Neural cell (in vitro differentiated cells): Measurements from ENCODE around the gene RC3H1. TPM values are rescaled to one million over a fixed set of nuclear protein-coding genes. Genes with fewer than 3 reads are reported as not detected.
"Not testable (repeated sequence)": the region's sequence is repeated elsewhere in the genome, so short reads cannot be mapped to it uniquely, and the experiment has no call there.

Experiments
- H2AFZ ChIP-seq: fragments of 200-600, 300-800 bp; sonication (generic), shearing (Covaris generic); 2 replicates; pipeline ENCODE4 v1.6.0; 2014; ENCODE audit warnings: low read depth, mild to moderate bottlenecking, antibody characterized with exemption, low read length, moderate library complexity
- H3F3A ChIP-seq: fragments of 200-600 bp; shearing (Covaris generic); 2 replicates; pipeline ENCODE4 v1.6.1; 2016; ENCODE audit warnings: mild to moderate bottlenecking, moderate library complexity, mixed read lengths, antibody characterized with exemption, low read length; ENCODE audit not compliant: insufficient read depth, poor library complexity, severe bottlenecking
- H3K27ac ChIP-seq: fragments of 200-600, 300-800 bp; sonication (generic), shearing (Covaris generic); 2 replicates; pipeline ENCODE4 v1.5.1; 2014; ENCODE audit warnings: mild to moderate bottlenecking, low read length, moderate library complexity
- H3K27me3 ChIP-seq: fragments of 300-800, 200-600 bp; sonication (generic), shearing (Covaris generic); 2 replicates; pipeline ENCODE4 v1.6.0; 2014; ENCODE audit warnings: mild to moderate bottlenecking, low read depth, low read length, moderate library complexity; ENCODE audit not compliant: insufficient read depth
- H3K36me3 ChIP-seq: fragments of 300-800, 200-600 bp; sonication (generic), shearing (Covaris generic); 2 replicates; pipeline ENCODE4 v1.5.1; 2014; ENCODE audit warnings: mild to moderate bottlenecking, antibody characterized with exemption, low read length, moderate library complexity; ENCODE audit not compliant: insufficient read depth
- H3K4me2 ChIP-seq: fragments of 300-800, 200-600 bp; sonication (generic), shearing (Covaris generic); 2 replicates; pipeline ENCODE4 v1.6.0; 2014; ENCODE audit warnings: mild to moderate bottlenecking, low read length
- H3K4me3 ChIP-seq: fragments of 300-800, 200-600 bp; sonication (generic), shearing (Covaris generic); 2 replicates; pipeline ENCODE4 v1.5.1; 2014; ENCODE audit warnings: mild to moderate bottlenecking, low read length, moderate library complexity
- H3K79me2 ChIP-seq: fragments of 200-600 bp; shearing (Covaris generic); replicated peaks from 2 replicates; pipeline ENCODE4 v1.6.0; 2014; ENCODE audit warnings: mild to moderate bottlenecking, low read length, moderate library complexity; ENCODE audit not compliant: insufficient read depth
- H3K9ac ChIP-seq: fragments of 300-800, 200-600 bp; sonication (generic), shearing (Covaris generic); 2 replicates; pipeline ENCODE4 v1.6.1; 2016; ENCODE audit warnings: mild to moderate bottlenecking, low read length, mixed read lengths
- H3K9me2 ChIP-seq: fragments of 200-600 bp; shearing (Covaris generic); 2 replicates; pipeline ENCODE4 v1.6.1; 2016; ENCODE audit warnings: mild to moderate bottlenecking, low read length, mixed read lengths; ENCODE audit not compliant: insufficient read depth
- H3K9me3 ChIP-seq: fragments of 200-600, 300-800 bp; sonication (generic), shearing (Covaris generic); 2 replicates; pipeline ENCODE4 v1.6.1; 2016; ENCODE audit warnings: mild to moderate bottlenecking, mixed run types, low read length, moderate library complexity, mixed read lengths
- H4K20me1 ChIP-seq: fragments of 200-600 bp; shearing (Covaris generic); 2 replicates; pipeline ENCODE4 v1.6.1; 2016; ENCODE audit warnings: mild to moderate bottlenecking, mixed run types; ENCODE audit not compliant: insufficient read depth
- EP300 ChIP-seq: fragments of 450-650 bp; conservative IDR thresholded peaks from 2 replicates; pipeline ENCODE4 v1.6.1; 2014; ENCODE audit warnings: antibody characterized with exemption, mild to moderate bottlenecking, moderate library complexity; ENCODE audit not compliant: poor library complexity, severe bottlenecking
- EZH2 ChIP-seq: fragments of 200-600, 300-800 bp; shearing (Covaris generic), sonication (generic); IDR thresholded peaks from 2 replicates; pipeline ENCODE4 v1.6.1; 2014; ENCODE audit warnings: antibody characterized with exemption, low read length, borderline replicate concordance, mild to moderate bottlenecking; ENCODE audit not compliant: insufficient read depth, poor library complexity, severe bottlenecking
- MXI1 ChIP-seq: fragments of 450-650 bp; conservative IDR thresholded peaks from 2 replicates; pipeline ENCODE4 v1.6.1; 2014; ENCODE audit warnings: antibody characterized with exemption, mild to moderate bottlenecking; ENCODE audit not compliant: poor library complexity, severe bottlenecking
- POLR2AphosphoS5 ChIP-seq: IDR thresholded peaks from 2 replicates; pipeline ENCODE4 v1.6.1; 2012
- RAD21 ChIP-seq: fragments of 450-650 bp; conservative IDR thresholded peaks from 2 replicates; pipeline ENCODE4 v1.6.1; 2014; ENCODE audit warnings: antibody characterized with exemption, mild to moderate bottlenecking, moderate library complexity
- SMC3 ChIP-seq: fragments of 450-650 bp; conservative IDR thresholded peaks from 2 replicates; pipeline ENCODE4 v1.6.1; 2014; ENCODE audit warnings: antibody characterized with exemption, mild to moderate bottlenecking, moderate library complexity; ENCODE audit not compliant: poor library complexity
- TAF1 ChIP-seq: IDR thresholded peaks from 2 replicates; pipeline ENCODE4 v1.6.1; 2012; ENCODE audit warnings: low read depth
- polyA plus RNA-seq: library from polyadenylated mRNA; depleted of rRNA; stranded (reverse); fragments of >200 nt; gene quantifications from 2 replicates; pipeline ENCODE4 v1.2.3, GENCODE V29; 2014
- TF ChIP-seq, protein P1 (sequence below): IDR thresholded peaks from 2 replicates; pipeline ENCODE4 v1.6.1; 2012; ENCODE audit warnings: borderline replicate concordance
- TF ChIP-seq, protein P2 (sequence below): fragments of 450-650 bp; IDR thresholded peaks from 2 replicates; pipeline ENCODE4 v1.5.1; 2014; ENCODE audit warnings: antibody characterized with exemption, mild to moderate bottlenecking, moderate library complexity; ENCODE audit not compliant: poor library complexity, severe bottlenecking

The RC3H1 gene
- polyA plus RNA-seq, 1 donor from 2014 or later = 12.8 TPM

DNA sequence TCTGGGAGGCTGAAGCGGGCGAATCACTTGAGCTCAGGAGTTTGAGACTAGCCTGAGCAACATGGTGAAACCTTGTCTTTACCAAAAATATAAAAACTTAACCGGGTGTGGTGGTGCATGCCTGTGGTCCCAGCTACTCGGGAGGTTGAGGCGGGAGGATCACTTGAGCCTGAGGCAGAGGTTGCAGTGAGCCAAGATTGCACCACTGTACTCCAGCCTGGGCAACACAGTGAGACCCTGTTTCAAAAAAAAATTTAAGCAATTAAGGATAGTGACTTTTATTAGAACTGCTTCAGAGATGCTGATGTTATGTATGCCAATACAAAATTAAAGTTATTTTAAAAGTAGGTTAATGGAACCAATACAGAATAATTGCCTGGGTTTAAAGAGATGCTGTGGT is 56.3 kb downstream of the RC3H1 start:
- H3K36me3 ChIP-seq, H3K4me2 ChIP-seq, H3K27me3 ChIP-seq, H3K9me2 ChIP-seq, H2AFZ ChIP-seq, H3F3A ChIP-seq, H4K20me1 ChIP-seq, H3K79me2 ChIP-seq, H3K9ac ChIP-seq, H3K9me3 ChIP-seq, H3K4me3 ChIP-seq, H3K27ac ChIP-seq: not testable (repeated sequence)

DNA sequence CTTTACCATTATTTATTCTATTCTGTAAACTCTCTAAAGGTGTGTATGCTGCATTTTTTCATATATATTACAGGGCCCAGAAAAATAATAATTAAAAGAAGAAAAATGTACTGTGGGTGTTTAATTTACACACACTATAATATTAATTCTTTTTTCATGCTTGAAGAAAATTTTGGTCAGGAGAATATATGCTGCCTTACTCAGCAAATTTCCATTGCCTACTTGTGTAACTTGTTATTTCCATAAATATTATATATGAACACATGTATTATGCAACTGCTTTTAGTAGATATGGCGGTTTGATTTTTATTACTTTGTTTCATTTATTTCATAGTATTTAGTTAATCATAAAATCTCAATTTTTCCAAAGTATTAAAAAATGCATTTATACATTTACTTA is 58.7 kb downstream of the RC3H1 start:
- Histone ChIP-seq H3K4me2 (no peak overlapping the region), H3F3A (no peaks in the 10 kb centered on the region), H3K9me3 (no peaks in the 10 kb centered on the region), H3K36me3 (no peaks in the 10 kb centered on the region), H3K9ac (no peak overlapping the region), H2AFZ (no peak overlapping the region), H3K27me3 (no peaks in the 10 kb centered on the region), H3K79me2 (no peaks in the 10 kb centered on the region), H3K4me3 (no peak overlapping the region), H3K27ac (no peak overlapping the region), H3K9me2 (no peaks in the 10 kb centered on the region), H4K20me1 (no peaks in the 10 kb centered on the region)
- TF ChIP-seq TAF1 = no peak
- TF ChIP-seq MXI1 = no peak
- no peak for TF ChIP-seq SMC3
- TF ChIP-seq, protein P1, sequence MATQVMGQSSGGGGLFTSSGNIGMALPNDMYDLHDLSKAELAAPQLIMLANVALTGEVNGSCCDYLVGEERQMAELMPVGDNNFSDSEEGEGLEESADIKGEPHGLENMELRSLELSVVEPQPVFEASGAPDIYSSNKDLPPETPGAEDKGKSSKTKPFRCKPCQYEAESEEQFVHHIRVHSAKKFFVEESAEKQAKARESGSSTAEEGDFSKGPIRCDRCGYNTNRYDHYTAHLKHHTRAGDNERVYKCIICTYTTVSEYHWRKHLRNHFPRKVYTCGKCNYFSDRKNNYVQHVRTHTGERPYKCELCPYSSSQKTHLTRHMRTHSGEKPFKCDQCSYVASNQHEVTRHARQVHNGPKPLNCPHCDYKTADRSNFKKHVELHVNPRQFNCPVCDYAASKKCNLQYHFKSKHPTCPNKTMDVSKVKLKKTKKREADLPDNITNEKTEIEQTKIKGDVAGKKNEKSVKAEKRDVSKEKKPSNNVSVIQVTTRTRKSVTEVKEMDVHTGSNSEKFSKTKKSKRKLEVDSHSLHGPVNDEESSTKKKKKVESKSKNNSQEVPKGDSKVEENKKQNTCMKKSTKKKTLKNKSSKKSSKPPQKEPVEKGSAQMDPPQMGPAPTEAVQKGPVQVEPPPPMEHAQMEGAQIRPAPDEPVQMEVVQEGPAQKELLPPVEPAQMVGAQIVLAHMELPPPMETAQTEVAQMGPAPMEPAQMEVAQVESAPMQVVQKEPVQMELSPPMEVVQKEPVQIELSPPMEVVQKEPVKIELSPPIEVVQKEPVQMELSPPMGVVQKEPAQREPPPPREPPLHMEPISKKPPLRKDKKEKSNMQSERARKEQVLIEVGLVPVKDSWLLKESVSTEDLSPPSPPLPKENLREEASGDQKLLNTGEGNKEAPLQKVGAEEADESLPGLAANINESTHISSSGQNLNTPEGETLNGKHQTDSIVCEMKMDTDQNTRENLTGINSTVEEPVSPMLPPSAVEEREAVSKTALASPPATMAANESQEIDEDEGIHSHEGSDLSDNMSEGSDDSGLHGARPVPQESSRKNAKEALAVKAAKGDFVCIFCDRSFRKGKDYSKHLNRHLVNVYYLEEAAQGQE = no peak
- TF ChIP-seq, protein P2, sequence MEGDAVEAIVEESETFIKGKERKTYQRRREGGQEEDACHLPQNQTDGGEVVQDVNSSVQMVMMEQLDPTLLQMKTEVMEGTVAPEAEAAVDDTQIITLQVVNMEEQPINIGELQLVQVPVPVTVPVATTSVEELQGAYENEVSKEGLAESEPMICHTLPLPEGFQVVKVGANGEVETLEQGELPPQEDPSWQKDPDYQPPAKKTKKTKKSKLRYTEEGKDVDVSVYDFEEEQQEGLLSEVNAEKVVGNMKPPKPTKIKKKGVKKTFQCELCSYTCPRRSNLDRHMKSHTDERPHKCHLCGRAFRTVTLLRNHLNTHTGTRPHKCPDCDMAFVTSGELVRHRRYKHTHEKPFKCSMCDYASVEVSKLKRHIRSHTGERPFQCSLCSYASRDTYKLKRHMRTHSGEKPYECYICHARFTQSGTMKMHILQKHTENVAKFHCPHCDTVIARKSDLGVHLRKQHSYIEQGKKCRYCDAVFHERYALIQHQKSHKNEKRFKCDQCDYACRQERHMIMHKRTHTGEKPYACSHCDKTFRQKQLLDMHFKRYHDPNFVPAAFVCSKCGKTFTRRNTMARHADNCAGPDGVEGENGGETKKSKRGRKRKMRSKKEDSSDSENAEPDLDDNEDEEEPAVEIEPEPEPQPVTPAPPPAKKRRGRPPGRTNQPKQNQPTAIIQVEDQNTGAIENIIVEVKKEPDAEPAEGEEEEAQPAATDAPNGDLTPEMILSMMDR = no peak
- no peak for TF ChIP-seq EZH2
- TF ChIP-seq RAD21 = no peak
- TF ChIP-seq EP300 = no peak
- TF ChIP-seq POLR2AphosphoS5 = no peak

DNA sequence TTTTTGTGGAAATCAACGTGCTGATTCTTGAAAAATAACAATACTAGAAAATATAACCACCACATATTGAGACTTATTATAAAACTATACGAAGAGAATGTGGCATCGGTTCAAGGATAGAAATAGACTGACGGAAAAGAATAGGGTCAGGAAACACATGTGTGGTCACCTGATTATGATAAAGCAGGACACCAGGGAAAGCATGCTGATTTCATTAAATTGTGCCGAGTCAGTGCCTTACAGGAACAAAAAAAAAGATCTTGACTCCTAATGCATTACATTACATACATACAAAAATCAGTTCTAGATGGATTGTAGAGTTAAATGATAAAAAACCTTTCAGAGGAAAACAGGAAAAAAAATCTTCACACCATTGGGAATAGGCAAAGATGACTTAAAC is 61.5 kb downstream of the RC3H1 start:
- Histone ChIP-seq H3K4me3 (no peak overlapping the region), H3K27me3 (no peaks in the 10 kb centered on the region), H3K9ac (no peak overlapping the region), H2AFZ (no peak overlapping the region), H3K9me3 (no peaks in the 10 kb centered on the region), H4K20me1 (no peaks in the 10 kb centered on the region), H3K27ac (no peak overlapping the region), H3K9me2 (no peaks in the 10 kb centered on the region), H3F3A (no peaks in the 10 kb centered on the region), H3K79me2 (no peaks in the 10 kb centered on the region), H3K36me3 (no peaks in the 10 kb centered on the region), H3K4me2 (no peak overlapping the region)
- TF ChIP-seq EP300 = no peak
